GM12878 (cell line): ENCODE measurements around the gene CA5A. TPM values are rescaled to one million over a fixed set of nuclear protein-coding genes. Genes with fewer than 3 reads are reported as not detected.

Experiments
- BCL3 ChIP-seq: IDR thresholded peaks from 2 replicates; pipeline ENCODE4 v1.6.1; 2011; ENCODE audit warnings: borderline replicate concordance, low read depth, mild to moderate bottlenecking, moderate library complexity, low read length; ENCODE audit not compliant: insufficient read depth, poor library complexity, severe bottlenecking
- BHLHE40 ChIP-seq, 2 experiments: fragments of 450-650 bp in 1 of 2; IDR thresholded peaks; 2 replicates each; pipeline ENCODE4 v1.6.1; 2011 to 2017; ENCODE audit warnings: low read depth in 2 of 2, borderline replicate concordance in 1 of 2, improper control_type of control experiment in 1 of 2, low read length in 1 of 2, mild to moderate bottlenecking in 1 of 2
- BMI1 ChIP-seq: fragments of 450-650 bp; IDR thresholded peaks from 2 replicates; pipeline ENCODE4 v1.6.1; 2016; ENCODE audit warnings: mild to moderate bottlenecking, moderate library complexity, borderline replicate concordance
- BRCA1 ChIP-seq: IDR thresholded peaks from 2 replicates; pipeline ENCODE4 v1.6.1; 2011; ENCODE audit warnings: low read depth, low read length, improper control_type of control experiment
- CHD2 ChIP-seq: IDR thresholded peaks from 2 replicates; pipeline ENCODE4 v1.6.1; 2011; ENCODE audit warnings: low read depth, low read length, improper control_type of control experiment, borderline replicate concordance
- CHD4 ChIP-seq: fragments of 200-600 bp; sonication (generic); IDR thresholded peaks from 2 replicates; pipeline ENCODE4 v1.6.1; 2016; ENCODE audit warnings: mild to moderate bottlenecking
- CTCF ChIP-seq, 3 experiments: IDR thresholded peaks in 2 of 3; conservative IDR thresholded peaks in 1 of 3; 2 replicates each; pipeline ENCODE4 v1.5.1; 2011; ENCODE audit warnings: low read depth in 3 of 3, low read length in 3 of 3, mild to moderate bottlenecking in 3 of 3, control low read depth in 2 of 3, moderate library complexity in 2 of 3, inconsistent platforms in 1 of 3, mixed read lengths in 1 of 3; ENCODE audit not compliant: control insufficient read depth in 2 of 3, insufficient read depth in 1 of 3; ENCODE audit errors: extremely low read depth in 1 of 3
- EZH2 ChIP-seq: IDR thresholded peaks from 2 replicates; pipeline ENCODE4 v1.6.1; 2012; ENCODE audit warnings: low read depth, mild to moderate bottlenecking, control low read depth, inconsistent platforms, low read length, borderline replicate concordance; ENCODE audit not compliant: control insufficient read depth
- GABPA ChIP-seq: IDR thresholded peaks from 2 replicates; pipeline ENCODE4 v1.6.1; 2014; ENCODE audit warnings: antibody characterized with exemption, low read depth, mild to moderate bottlenecking, inconsistent platforms
- HDGF ChIP-seq: fragments of 450-650 bp; IDR thresholded peaks from 2 replicates; pipeline ENCODE4 v1.6.1; 2016; ENCODE audit warnings: antibody characterized with exemption
- IKZF1 ChIP-seq: fragments of 450-650 bp; conservative IDR thresholded peaks from 2 replicates; pipeline ENCODE4 v1.6.1; 2017; ENCODE audit warnings: antibody characterized with exemption, mild to moderate bottlenecking
- JUND ChIP-seq: IDR thresholded peaks from 2 replicates; pipeline ENCODE4 v1.6.1; 2012; ENCODE audit warnings: low read depth, mild to moderate bottlenecking, low read length, improper control_type of control experiment, moderate library complexity
- KLF5 ChIP-seq: fragments of 450-650 bp; IDR thresholded peaks from 2 replicates; pipeline ENCODE4 v1.6.1; 2014; ENCODE audit warnings: mild to moderate bottlenecking; ENCODE audit not compliant: partially characterized antibody
- LARP7 ChIP-seq: fragments of 450-650 bp; IDR thresholded peaks from 2 replicates; pipeline ENCODE4 v1.6.1; 2017; ENCODE audit warnings: mild to moderate bottlenecking
- MXI1 ChIP-seq: fragments of 150-350 bp; IDR thresholded peaks from 2 replicates; pipeline ENCODE4 v1.6.1; 2011; ENCODE audit warnings: low read depth, mild to moderate bottlenecking, inconsistent platforms, low read length, improper control_type of control experiment
- PAX5 ChIP-seq: IDR thresholded peaks from 2 replicates; pipeline ENCODE4 v1.6.1; 2011; ENCODE audit warnings: low read depth, low read length, borderline replicate concordance
- POLR2A ChIP-seq: IDR thresholded peaks from 2 replicates; pipeline ENCODE4 v1.6.1; 2011; ENCODE audit warnings: low read depth, mild to moderate bottlenecking, low read length
- RBBP5 ChIP-seq: fragments of 200-600 bp; sonication (generic); conservative IDR thresholded peaks from 2 replicates; pipeline ENCODE4 v1.6.1; 2016
- SMARCA5 ChIP-seq: fragments of 450-650 bp; IDR thresholded peaks from 2 replicates; pipeline ENCODE4 v1.6.1; 2017; ENCODE audit warnings: mild to moderate bottlenecking
- SMC3 ChIP-seq: IDR thresholded peaks from 2 replicates; pipeline ENCODE4 v1.6.1; 2011; ENCODE audit warnings: low read length, improper control_type of control experiment, borderline replicate concordance
- YBX1 ChIP-seq: fragments of 450-650 bp; IDR thresholded peaks from 2 replicates; pipeline ENCODE4 v1.6.1; 2016; ENCODE audit warnings: antibody characterized with exemption
- ZNF217 ChIP-seq: fragments of 450-650 bp; IDR thresholded peaks from 2 replicates; pipeline ENCODE4 v1.6.1; 2017; ENCODE audit warnings: antibody characterized with exemption, mild to moderate bottlenecking
- ZNF622 ChIP-seq: fragments of 450-650 bp; IDR thresholded peaks from 2 replicates; pipeline ENCODE4 v1.6.1; 2017; ENCODE audit warnings: mild to moderate bottlenecking, inconsistent platforms
- ZNF687 ChIP-seq: fragments of 450-650 bp; IDR thresholded peaks from 2 replicates; pipeline ENCODE4 v1.6.1; 2017; ENCODE audit warnings: mild to moderate bottlenecking, moderate library complexity
- polyA plus RNA-seq, 11 experiments: library from polyadenylated mRNA; depleted of rRNA in 4 of 11; unstranded in 6 of 11; stranded (reverse) in 5 of 11; fragments of >200 nt; fragmentation: Nextera tagmentation in 4 of 11; fragmentation: Illumina TruSeq in 1 of 11; extraction: Ambion mirVana in 4 of 11; extraction: Trizol in 1 of 11; gene quantifications; 1 replicate in 1 of 11; 2 replicates in 10 of 11; pipeline versions ENCODE4 v1.2.1 to v1.2.3, GENCODE V29; 2011 to 2016; ENCODE audit warnings: inconsistent platforms in 2 of 11, missing spikeins in 2 of 11, low read depth in 1 of 11
- total RNA-seq, 4 experiments: library from RNA; depleted of rRNA in 3 of 4; stranded (reverse); fragments of >200 nt in 3 of 4; fragmentation: Illumina TruSeq in 1 of 4; extraction: Trizol in 1 of 4; gene quantifications; 2 replicates each; pipeline versions ENCODE4 v1.2.1 to v1.2.3, GENCODE V29; 2013 to 2021

CA5A gene
- total and polyA plus RNA-seq, 10 of the 15 experiments (the other 5 are each of a cell fraction or from before 2014, with no cell fraction given): not detected

- TF ChIP-seq BCL3 (no peak), ZNF217 (no peak), CTCF (IDR thresholded peaks at IDR 0.05 in 2 of 3, conservative IDR thresholded peaks at IDR 0.05 in 1 of 3; ENCODE audit: control insufficient read depth in 2 of 3, extremely low read depth in 1 of 3, insufficient read depth in 1 of 3, low read depth in 3 of 3, low read length in 3 of 3) (peak; percentile 82 to 98 (median 92)), SMARCA5 (peak; percentile 64; the same call in 1 of the 2 replicates), BHLHE40 (IDR thresholded peaks at IDR 0.05; ENCODE audit: borderline replicate concordance in 1 of 2, low read depth in 2 of 2, low read length in 1 of 2) (peak; percentile 13 to 23; a peak in 1 of 4 replicates), CHD2 (0 out of 2 replicates have a peak, but pooled peaks have one; percentile 13), JUND (no peak), BRCA1 (no peak), KLF5 (no peak), SMC3 (peak; percentile 76), PAX5 (peak; percentile 31; the same call in 1 of the 2 replicates), YBX1 (no peak), RBBP5 (no peak), BMI1 (no peak), ZNF687 (no peak), GABPA (no peak), POLR2A (peak; percentile 65), HDGF (peak; percentile 91), MXI1 (no peak), LARP7 (peak; percentile 55), EZH2 (no peak), CHD4 (no peak), IKZF1 (0 out of 2 replicates have a peak, but pooled peaks have one; percentile 21), ZNF622 (no peak)
Observed at GRCh38 chr16:87850009-87851006, 86.0 kb downstream of the CA5A start (continued).
